HepG2 (cell line): ENCODE measurements around the gene ZNF526. TPM values are rescaled to one million over a fixed set of nuclear protein-coding genes. Genes with fewer than 3 reads are reported as not detected.

Source experiments
- ATM ChIP-seq: fragments of 450-650 bp; IDR thresholded peaks from 2 replicates; pipeline ENCODE4 v1.7.1; 2017; ENCODE audit warnings: mild to moderate bottlenecking, borderline replicate concordance
- CC2D1A ChIP-seq: sonication (generic); formaldehyde crosslinking; IDR thresholded peaks from 2 replicates; pipeline ENCODE4 v1.8.1; 2023; ENCODE audit warnings: mild to moderate bottlenecking, missing genetic modification reagents
- CEBPG ChIP-seq: IDR thresholded peaks from 2 replicates; pipeline ENCODE4 v1.6.1; 2016
- ELF3 ChIP-seq: IDR thresholded peaks from 2 replicates; pipeline ENCODE4 v1.6.1; 2016; ENCODE audit warnings: missing genetic modification reagents, missing compliant biosample characterization
- HDAC2 ChIP-seq: sonication (generic); formaldehyde crosslinking; IDR thresholded peaks from 2 replicates; pipeline ENCODE4 v1.4.0; 2020; ENCODE audit warnings: missing genetic modification reagents
- KLF9 ChIP-seq: IDR thresholded peaks from 2 replicates; pipeline ENCODE4 v1.6.1; 2016; ENCODE audit warnings: low read depth
- MAZ ChIP-seq, 2 experiments: sonication (generic) in 1 of 2; formaldehyde crosslinking in 1 of 2; IDR thresholded peaks; 2 replicates each; pipeline versions ENCODE4 v1.5.0 to v1.6.1; 2012 to 2020; ENCODE audit warnings: low read depth in 2 of 2, mild to moderate bottlenecking in 2 of 2, borderline replicate concordance in 1 of 2, improper control_type of control experiment in 1 of 2, low read length in 1 of 2, missing genetic modification reagents in 1 of 2, moderate library complexity in 1 of 2
- NFKBIZ ChIP-seq: IDR thresholded peaks from 2 replicates; pipeline ENCODE4 v1.6.1; 2018; ENCODE audit warnings: missing genetic modification reagents, missing compliant biosample characterization
- PCBP2 ChIP-seq: fragments of 200-400 bp; formaldehyde crosslinking; optimal IDR thresholded peaks from 2 replicates; pipeline ENCODE3; 2018; ENCODE audit warnings: low read length, low read depth; ENCODE audit not compliant: poor library complexity, severe bottlenecking
- PRMT3 ChIP-seq: sonication (generic); formaldehyde crosslinking; IDR thresholded peaks from 2 replicates; pipeline ENCODE4 v1.8.1; 2022; ENCODE audit warnings: low read depth, mild to moderate bottlenecking, moderate library complexity, missing genetic modification reagents, borderline replicate concordance
- SCMH1 ChIP-seq: sonication (generic); formaldehyde crosslinking; IDR thresholded peaks from 2 replicates; pipeline ENCODE4 v1.9.0; 2021; ENCODE audit warnings: missing genetic modification reagents, mild to moderate bottlenecking, borderline replicate concordance
- SOX5 ChIP-seq: IDR thresholded peaks from 2 replicates; pipeline ENCODE4 v1.6.1; 2016; ENCODE audit warnings: borderline replicate concordance
- SRSF4 ChIP-seq: fragments of 200-400 bp; formaldehyde crosslinking; IDR thresholded peaks from one replicate; pipeline ENCODE4 v1.6.1; 2018; ENCODE audit warnings: mild to moderate bottlenecking, low read depth, low read length, moderate library complexity; ENCODE audit not compliant: poor library complexity, severe bottlenecking
- SRSF9 ChIP-seq: fragments of 200-400 bp; formaldehyde crosslinking; IDR thresholded peaks from 2 replicates; pipeline ENCODE4 v1.6.1; 2018; ENCODE audit warnings: borderline replicate concordance, mild to moderate bottlenecking, low read depth, low read length; ENCODE audit not compliant: insufficient read depth, poor library complexity, severe bottlenecking
- ZBTB7A ChIP-seq: sonication (generic); formaldehyde crosslinking; IDR thresholded peaks from 2 replicates; pipeline ENCODE4 v1.8.0; 2022; ENCODE audit warnings: mild to moderate bottlenecking, missing genetic modification reagents
- ZFP36L1 ChIP-seq: sonication (generic); formaldehyde crosslinking; IDR thresholded peaks from 2 replicates; pipeline ENCODE4 v1.8.0; 2022; ENCODE audit warnings: mild to moderate bottlenecking, missing genetic modification reagents, moderate library complexity
- ZNF124 ChIP-seq: sonication (generic); formaldehyde crosslinking; IDR thresholded peaks from 2 replicates; pipeline ENCODE4 v1.4.0; 2020; ENCODE audit warnings: missing genetic modification reagents
- ZNF24 ChIP-seq: fragments of 450-650 bp; IDR thresholded peaks from 2 replicates; pipeline ENCODE4 v1.6.1; 2017; ENCODE audit warnings: antibody characterized with exemption, mild to moderate bottlenecking
- ZNF33B ChIP-seq: sonication (generic); formaldehyde crosslinking; IDR thresholded peaks from 2 replicates; pipeline ENCODE4 v1.5.1; 2020; ENCODE audit warnings: mild to moderate bottlenecking, missing genetic modification reagents
- ZNF530 ChIP-seq: sonication (generic); formaldehyde crosslinking; IDR thresholded peaks from 2 replicates; pipeline ENCODE4 v1.5.0; 2020; ENCODE audit warnings: low read depth, mild to moderate bottlenecking, missing genetic modification reagents
- ZNF569 ChIP-seq: sonication (generic); formaldehyde crosslinking; IDR thresholded peaks from 2 replicates; pipeline ENCODE4 v1.5.0; 2020; ENCODE audit warnings: mild to moderate bottlenecking, missing genetic modification reagents, moderate library complexity, borderline replicate concordance
- ZNF674 ChIP-seq: sonication (generic); formaldehyde crosslinking; IDR thresholded peaks from 2 replicates; pipeline ENCODE4 v1.5.0; 2020; ENCODE audit warnings: low read depth, mild to moderate bottlenecking, missing genetic modification reagents
- ZNF777 ChIP-seq: sonication (generic); formaldehyde crosslinking; IDR thresholded peaks from 2 replicates; pipeline ENCODE4 v1.4.0; 2020; ENCODE audit warnings: missing genetic modification reagents
- polyA plus RNA-seq, 8 experiments: library from polyadenylated mRNA; depleted of rRNA in 3 of 8; stranded (reverse) in 7 of 8; unstranded in 1 of 8; fragments of >200 nt; fragmentation: Illumina TruSeq in 4 of 8; extraction: Trizol in 4 of 8; gene quantifications; 2 replicates each; pipeline versions ENCODE4 v1.2.1 to v1.2.3, GENCODE V29; 2011 to 2016; ENCODE audit warnings: low read depth in 4 of 8, missing spikeins in 1 of 8, mixed read lengths in 1 of 8; ENCODE audit not compliant: insufficient read depth in 1 of 8
- total RNA-seq, 5 experiments: library from RNA; depleted of rRNA; stranded (reverse); fragments of >200 nt; fragmentation: Illumina TruSeq; extraction: Trizol; gene quantifications; 2 replicates each; pipeline ENCODE4 v1.2.3, GENCODE V29; 2016; ENCODE audit warnings: low read depth in 1 of 5
- TF ChIP-seq, protein P1 (sequence below): sonication (generic); formaldehyde crosslinking; IDR thresholded peaks from 2 replicates; pipeline ENCODE4 v1.5.1; 2020; ENCODE audit warnings: missing genetic modification reagents, mild to moderate bottlenecking, borderline replicate concordance
- TF ChIP-seq, protein P2 (sequence below): sonication (generic); formaldehyde crosslinking; IDR thresholded peaks from 2 replicates; pipeline ENCODE4 v1.4.0; 2020; ENCODE audit warnings: missing genetic modification reagents, borderline replicate concordance

ZNF526 gene
- total and polyA plus RNA-seq, 2 of the 13 experiments (the other 11 are each of a cell fraction or from before 2014, with no cell fraction given) = 3.3 to 8.4 TPM

- TF ChIP-seq ATM (no peak), NFKBIZ (CRISPR knock-in tag) (no peak), KLF9 (CRISPR knock-in tag) (0 out of 2 replicates have a peak, but pooled peaks have one; percentile 21), ZNF569 (CRISPR knock-in tag) (no peak), ZNF674 (CRISPR knock-in tag) (no peak), CEBPG (CRISPR knock-in tag) (no peak), ZNF24 (no peak), SRSF9 (no peak), ZNF33B (CRISPR knock-in tag) (no peak), PCBP2 (no peak), PRMT3 (no peak), SCMH1 (CRISPR knock-in tag) (no peak), CC2D1A (no peak), ZBTB7A (no peak), SOX5 (CRISPR knock-in tag) (no peak), HDAC2 (CRISPR knock-in tag) (no peak), ZFP36L1 (CRISPR knock-in tag) (no peak), MAZ (IDR thresholded peaks at IDR 0.05; ENCODE audit: borderline replicate concordance, low read depth, low read length) (no peak; the same call in 1 of the 2 replicates), MAZ (CRISPR knock-in tag; IDR thresholded peaks at IDR 0.05; ENCODE audit: low read depth) (0 out of 2 replicates have a peak, but pooled peaks have one; percentile 74), ZNF124 (CRISPR knock-in tag) (no peak), SRSF4 (no peak), ZNF777 (CRISPR knock-in tag) (no peak), ELF3 (CRISPR knock-in tag) (no peak), ZNF530 (CRISPR knock-in tag) (no peak)
- TF ChIP-seq, protein P1, sequence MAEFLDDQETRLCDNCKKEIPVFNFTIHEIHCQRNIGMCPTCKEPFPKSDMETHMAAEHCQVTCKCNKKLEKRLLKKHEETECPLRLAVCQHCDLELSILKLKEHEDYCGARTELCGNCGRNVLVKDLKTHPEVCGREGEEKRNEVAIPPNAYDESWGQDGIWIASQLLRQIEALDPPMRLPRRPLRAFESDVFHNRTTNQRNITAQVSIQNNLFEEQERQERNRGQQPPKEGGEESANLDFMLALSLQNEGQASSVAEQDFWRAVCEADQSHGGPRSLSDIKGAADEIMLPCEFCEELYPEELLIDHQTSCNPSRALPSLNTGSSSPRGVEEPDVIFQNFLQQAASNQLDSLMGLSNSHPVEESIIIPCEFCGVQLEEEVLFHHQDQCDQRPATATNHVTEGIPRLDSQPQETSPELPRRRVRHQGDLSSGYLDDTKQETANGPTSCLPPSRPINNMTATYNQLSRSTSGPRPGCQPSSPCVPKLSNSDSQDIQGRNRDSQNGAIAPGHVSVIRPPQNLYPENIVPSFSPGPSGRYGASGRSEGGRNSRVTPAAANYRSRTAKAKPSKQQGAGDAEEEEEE = no peak
- TF ChIP-seq, protein P2, sequence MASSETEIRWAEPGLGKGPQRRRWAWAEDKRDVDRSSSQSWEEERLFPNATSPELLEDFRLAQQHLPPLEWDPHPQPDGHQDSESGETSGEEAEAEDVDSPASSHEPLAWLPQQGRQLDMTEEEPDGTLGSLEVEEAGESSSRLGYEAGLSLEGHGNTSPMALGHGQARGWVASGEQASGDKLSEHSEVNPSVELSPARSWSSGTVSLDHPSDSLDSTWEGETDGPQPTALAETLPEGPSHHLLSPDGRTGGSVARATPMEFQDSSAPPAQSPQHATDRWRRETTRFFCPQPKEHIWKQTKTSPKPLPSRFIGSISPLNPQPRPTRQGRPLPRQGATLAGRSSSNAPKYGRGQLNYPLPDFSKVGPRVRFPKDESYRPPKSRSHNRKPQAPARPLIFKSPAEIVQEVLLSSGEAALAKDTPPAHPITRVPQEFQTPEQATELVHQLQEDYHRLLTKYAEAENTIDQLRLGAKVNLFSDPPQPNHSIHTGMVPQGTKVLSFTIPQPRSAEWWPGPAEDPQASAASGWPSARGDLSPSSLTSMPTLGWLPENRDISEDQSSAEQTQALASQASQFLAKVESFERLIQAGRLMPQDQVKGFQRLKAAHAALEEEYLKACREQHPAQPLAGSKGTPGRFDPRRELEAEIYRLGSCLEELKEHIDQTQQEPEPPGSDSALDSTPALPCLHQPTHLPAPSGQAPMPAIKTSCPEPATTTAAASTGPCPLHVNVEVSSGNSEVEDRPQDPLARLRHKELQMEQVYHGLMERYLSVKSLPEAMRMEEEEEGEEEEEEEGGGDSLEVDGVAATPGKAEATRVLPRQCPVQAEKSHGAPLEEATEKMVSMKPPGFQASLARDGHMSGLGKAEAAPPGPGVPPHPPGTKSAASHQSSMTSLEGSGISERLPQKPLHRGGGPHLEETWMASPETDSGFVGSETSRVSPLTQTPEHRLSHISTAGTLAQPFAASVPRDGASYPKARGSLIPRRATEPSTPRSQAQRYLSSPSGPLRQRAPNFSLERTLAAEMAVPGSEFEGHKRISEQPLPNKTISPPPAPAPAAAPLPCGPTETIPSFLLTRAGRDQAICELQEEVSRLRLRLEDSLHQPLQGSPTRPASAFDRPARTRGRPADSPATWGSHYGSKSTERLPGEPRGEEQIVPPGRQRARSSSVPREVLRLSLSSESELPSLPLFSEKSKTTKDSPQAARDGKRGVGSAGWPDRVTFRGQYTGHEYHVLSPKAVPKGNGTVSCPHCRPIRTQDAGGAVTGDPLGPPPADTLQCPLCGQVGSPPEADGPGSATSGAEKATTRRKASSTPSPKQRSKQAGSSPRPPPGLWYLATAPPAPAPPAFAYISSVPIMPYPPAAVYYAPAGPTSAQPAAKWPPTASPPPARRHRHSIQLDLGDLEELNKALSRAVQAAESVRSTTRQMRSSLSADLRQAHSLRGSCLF (CRISPR knock-in tag) = no peak
Observed at GRCh38 chr19:42268704-42269477, 48.8 kb downstream of the ZNF526 start, which contains the start of gene CIC (continued).
